Measurements from ENCODE around the gene SLC1A3. TPM values are rescaled to one million over a fixed set of nuclear protein-coding genes. Genes with fewer than 3 reads are reported as not detected.

SLC1A3 gene
- total RNA-seq, 1 donor from 2014 or later: 8.5 TPM

DNA sequence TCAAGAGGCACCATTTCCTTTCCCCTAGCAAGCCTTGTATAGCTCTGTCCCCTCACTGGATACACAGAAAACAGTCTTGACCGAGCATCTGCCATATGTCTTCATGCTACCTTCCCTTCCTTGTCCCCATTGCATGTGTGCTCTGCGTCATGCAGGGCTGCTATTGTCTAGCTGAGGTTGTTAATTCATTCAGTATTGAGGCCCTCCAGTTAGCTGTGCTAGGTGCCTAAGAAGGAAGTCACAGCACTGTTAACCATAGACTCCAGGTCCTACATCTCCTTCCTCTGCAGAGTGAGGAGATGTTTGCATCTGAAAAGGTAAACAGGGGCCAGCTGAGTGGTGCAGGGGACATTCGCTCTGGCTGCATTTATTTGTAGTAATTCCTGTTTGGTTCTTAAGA lies 48.2 kb downstream of the SLC1A3 start:
- no peak for DNase-seq (ENCODE audit: low spot score)

DNA sequence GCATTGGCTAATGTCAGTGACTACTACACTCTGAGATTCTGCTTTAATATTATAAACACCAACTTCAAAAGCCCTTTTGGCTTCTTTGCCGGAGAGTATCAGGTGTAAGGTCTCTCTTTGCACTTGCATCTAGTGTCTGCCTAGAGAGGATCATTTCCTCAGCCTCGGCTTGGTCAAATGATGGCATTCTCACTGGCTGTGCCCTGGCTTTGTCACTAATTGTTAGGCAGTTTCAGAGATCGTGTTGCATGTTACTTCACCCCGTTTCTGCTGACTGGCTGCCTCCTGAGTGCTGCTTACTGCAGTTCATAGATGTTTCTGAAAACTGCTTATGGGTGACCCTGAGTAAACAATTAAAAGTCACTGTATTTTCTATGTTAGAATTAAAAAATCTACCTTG lies 48.8 kb downstream of the SLC1A3 start:
- Mint-ChIP-seq H3K9me3 (no peaks in the 10 kb centered on the region), H3K27ac (no peak overlapping the region), H3K4me3 (no peak overlapping the region), H3K4me1 (peaks cover 22% of the 10 kb centered on the region), H3K36me3 (peaks cover 8% of the 10 kb centered on the region), H3K27me3 (ENCODE audit: insufficient read depth, low read depth) (no peaks in the 10 kb centered on the region)
- H3K27ac ChIP-seq: no peak overlapping the region
- no peaks in the 10 kb centered on the region for H3F3A ChIP-seq (ENCODE audit: low read depth)
- H3K4me2 ChIP-seq: peak overlapping the region; percentile 1
- no peak overlapping the region for H3K4me3 ChIP-seq
- peaks cover 20% of the 10 kb centered on the region for H3K4me1 ChIP-seq
- H3K9ac ChIP-seq: no peak overlapping the region
- H3K27me3 ChIP-seq: no peaks in the 10 kb centered on the region
- no peaks in the 10 kb centered on the region for H4K20me1 ChIP-seq (ENCODE audit: low read depth)
- no peaks in the 10 kb centered on the region for H3K9me3 ChIP-seq (ENCODE audit: low read depth)
- no peak overlapping the region for H2AFZ ChIP-seq (replicated peaks)
- no peaks in the 10 kb centered on the region for H3K36me3 ChIP-seq
- peak; percentile 37 for DNase-seq (ENCODE audit: low spot score)
- no peaks in the 10 kb centered on the region for H3K79me2 ChIP-seq (ENCODE audit: low read depth)
- TF ChIP-seq, protein P1, sequence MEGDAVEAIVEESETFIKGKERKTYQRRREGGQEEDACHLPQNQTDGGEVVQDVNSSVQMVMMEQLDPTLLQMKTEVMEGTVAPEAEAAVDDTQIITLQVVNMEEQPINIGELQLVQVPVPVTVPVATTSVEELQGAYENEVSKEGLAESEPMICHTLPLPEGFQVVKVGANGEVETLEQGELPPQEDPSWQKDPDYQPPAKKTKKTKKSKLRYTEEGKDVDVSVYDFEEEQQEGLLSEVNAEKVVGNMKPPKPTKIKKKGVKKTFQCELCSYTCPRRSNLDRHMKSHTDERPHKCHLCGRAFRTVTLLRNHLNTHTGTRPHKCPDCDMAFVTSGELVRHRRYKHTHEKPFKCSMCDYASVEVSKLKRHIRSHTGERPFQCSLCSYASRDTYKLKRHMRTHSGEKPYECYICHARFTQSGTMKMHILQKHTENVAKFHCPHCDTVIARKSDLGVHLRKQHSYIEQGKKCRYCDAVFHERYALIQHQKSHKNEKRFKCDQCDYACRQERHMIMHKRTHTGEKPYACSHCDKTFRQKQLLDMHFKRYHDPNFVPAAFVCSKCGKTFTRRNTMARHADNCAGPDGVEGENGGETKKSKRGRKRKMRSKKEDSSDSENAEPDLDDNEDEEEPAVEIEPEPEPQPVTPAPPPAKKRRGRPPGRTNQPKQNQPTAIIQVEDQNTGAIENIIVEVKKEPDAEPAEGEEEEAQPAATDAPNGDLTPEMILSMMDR (IDR thresholded peaks at IDR 0.05): no peak
- TF ChIP-seq EZH2 (IDR thresholded peaks at IDR 0.05) (no peak), EZH2phosphoT487 (IDR thresholded peaks at IDR 0.05) (no peak)

More for the DNA sequence above, 48.2 kb downstream of the SLC1A3 start:
- no peaks in the 10 kb centered on the region for H3K9me3 Mint-ChIP-seq
- Histone ChIP-seq H3F3A (ENCODE audit: low read depth) (no peaks in the 10 kb centered on the region), H3K4me2 (peak overlapping the region; percentile 1), H3K79me2 (ENCODE audit: low read depth) (no peaks in the 10 kb centered on the region), H2AFZ (replicated peaks) (no peak overlapping the region), H3K27me3 (no peaks in the 10 kb centered on the region), H3K4me1 (peaks cover 20% of the 10 kb centered on the region), H3K27ac (no peak overlapping the region), H3K9me3 (ENCODE audit: low read depth) (no peaks in the 10 kb centered on the region), H3K36me3 (no peaks in the 10 kb centered on the region), H3K4me3 (no peak overlapping the region), H4K20me1 (ENCODE audit: low read depth) (no peaks in the 10 kb centered on the region), H3K9ac (no peak overlapping the region)
- H3K4me3 Mint-ChIP-seq: no peak overlapping the region
- H3K36me3 Mint-ChIP-seq: peaks cover 8% of the 10 kb centered on the region
- TF ChIP-seq EZH2 (IDR thresholded peaks at IDR 0.05) (no peak), EZH2phosphoT487 (IDR thresholded peaks at IDR 0.05) (no peak)
- TF ChIP-seq, protein P1 (IDR thresholded peaks at IDR 0.05): no peak
- H3K27me3 Mint-ChIP-seq (ENCODE audit: insufficient read depth, low read depth): no peaks in the 10 kb centered on the region
- H3K4me1 Mint-ChIP-seq: peaks cover 22% of the 10 kb centered on the region
- H3K27ac Mint-ChIP-seq: no peak overlapping the region

DNA sequence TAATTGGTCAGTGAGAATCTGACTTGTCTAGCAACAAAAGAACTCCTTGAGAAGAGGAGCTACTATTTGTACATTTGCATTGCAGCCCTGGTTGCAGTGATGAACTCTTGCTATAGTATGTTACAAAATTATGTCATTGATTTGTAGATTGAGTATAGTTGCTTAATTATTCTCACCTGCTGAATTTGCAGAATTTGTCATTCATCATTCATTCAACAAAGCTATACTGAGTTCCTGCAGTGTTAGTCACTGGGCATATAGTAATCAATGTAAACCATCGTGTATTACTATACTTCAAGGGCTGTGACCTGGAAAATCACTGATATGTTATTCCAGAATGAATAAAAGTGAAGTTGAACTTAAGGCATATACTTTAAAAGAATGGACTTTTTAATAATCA lies 50.1 kb downstream of the SLC1A3 start:
- TF ChIP-seq EZH2phosphoT487 (IDR thresholded peaks at IDR 0.05): no peak
- TF ChIP-seq, protein P1 (IDR thresholded peaks at IDR 0.05): no peak
- no peak for TF ChIP-seq EZH2 (IDR thresholded peaks at IDR 0.05)
- Mint-ChIP-seq H3K4me1 (peaks cover 22% of the 10 kb centered on the region), H3K27me3 (ENCODE audit: insufficient read depth, low read depth) (no peaks in the 10 kb centered on the region), H3K36me3 (peaks cover 12% of the 10 kb centered on the region), H3K4me3 (no peak overlapping the region), H3K9me3 (no peaks in the 10 kb centered on the region), H3K27ac (no peak overlapping the region)
- Histone ChIP-seq H3K9ac (no peak overlapping the region), H3K27ac (no peak overlapping the region), H3K4me3 (no peak overlapping the region), H3K4me2 (no peak overlapping the region), H3K4me1 (peaks cover 24% of the 10 kb centered on the region), H2AFZ (replicated peaks) (no peak overlapping the region), H4K20me1 (ENCODE audit: low read depth) (no peaks in the 10 kb centered on the region), H3K79me2 (ENCODE audit: low read depth) (no peaks in the 10 kb centered on the region), H3K9me3 (ENCODE audit: low read depth) (no peaks in the 10 kb centered on the region), H3K36me3 (no peaks in the 10 kb centered on the region), H3F3A (ENCODE audit: low read depth) (peaks cover under 1% of the 10 kb centered on the region), H3K27me3 (no peaks in the 10 kb centered on the region)
- DNase-seq (ENCODE audit: low spot score): no peak
